Measurements from ENCODE around the gene TESMIN. TPM values are rescaled to one million over a fixed set of nuclear protein-coding genes. Genes with fewer than 3 reads are reported as not detected.

Gene TESMIN
- total RNA-seq, 1 experiment from 2014 or later: 45.2 TPM

DNA sequence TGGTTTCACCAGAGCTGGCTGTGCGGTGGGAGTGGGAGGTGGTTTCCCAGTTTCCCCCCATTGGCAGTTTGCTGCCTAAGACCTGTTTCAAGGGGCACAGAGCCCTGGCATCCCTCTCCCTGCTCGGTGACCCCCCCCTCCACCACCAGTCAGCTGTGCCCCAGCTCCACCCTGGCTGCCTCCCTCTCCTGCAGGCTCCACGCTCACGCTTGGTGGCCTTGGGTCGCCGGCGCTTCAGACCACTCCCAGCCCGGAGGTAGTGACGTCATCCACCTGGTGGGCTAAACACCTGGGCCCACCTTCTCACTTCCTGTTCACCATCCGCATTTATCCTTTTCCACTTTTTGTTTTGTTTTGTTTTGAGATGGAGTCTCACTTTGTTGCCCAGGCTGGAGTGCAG is 59.2 kb downstream of the TESMIN start:
- TF ChIP-seq, protein P1, sequence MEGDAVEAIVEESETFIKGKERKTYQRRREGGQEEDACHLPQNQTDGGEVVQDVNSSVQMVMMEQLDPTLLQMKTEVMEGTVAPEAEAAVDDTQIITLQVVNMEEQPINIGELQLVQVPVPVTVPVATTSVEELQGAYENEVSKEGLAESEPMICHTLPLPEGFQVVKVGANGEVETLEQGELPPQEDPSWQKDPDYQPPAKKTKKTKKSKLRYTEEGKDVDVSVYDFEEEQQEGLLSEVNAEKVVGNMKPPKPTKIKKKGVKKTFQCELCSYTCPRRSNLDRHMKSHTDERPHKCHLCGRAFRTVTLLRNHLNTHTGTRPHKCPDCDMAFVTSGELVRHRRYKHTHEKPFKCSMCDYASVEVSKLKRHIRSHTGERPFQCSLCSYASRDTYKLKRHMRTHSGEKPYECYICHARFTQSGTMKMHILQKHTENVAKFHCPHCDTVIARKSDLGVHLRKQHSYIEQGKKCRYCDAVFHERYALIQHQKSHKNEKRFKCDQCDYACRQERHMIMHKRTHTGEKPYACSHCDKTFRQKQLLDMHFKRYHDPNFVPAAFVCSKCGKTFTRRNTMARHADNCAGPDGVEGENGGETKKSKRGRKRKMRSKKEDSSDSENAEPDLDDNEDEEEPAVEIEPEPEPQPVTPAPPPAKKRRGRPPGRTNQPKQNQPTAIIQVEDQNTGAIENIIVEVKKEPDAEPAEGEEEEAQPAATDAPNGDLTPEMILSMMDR (conservative IDR thresholded peaks at IDR 0.05): no peak
- DNase-seq: peak; percentile 41
- peaks cover 2% of the 10 kb centered on the region; the same call in 1 of the 2 replicates for H3K4me1 ChIP-seq (ENCODE audit: insufficient read depth, low read length)
- H3K14ac ChIP-seq (ENCODE audit: insufficient read depth, low read length): no peak overlapping the region
- H4K20me1 ChIP-seq (ENCODE audit: control insufficient read depth, insufficient read depth, insufficient read length): no peaks in the 10 kb centered on the region
- H3K27ac Mint-ChIP-seq: peak overlapping the region in 1 of 3 experiments; percentile 91; a peak in 2 of 7 replicates
- no peak overlapping the region for H3K9ac ChIP-seq (ENCODE audit: extremely low read depth, insufficient read length, low read length)
- H3K23me2 ChIP-seq (ENCODE audit: insufficient read length, low read depth, low read length, poor library complexity, severe bottlenecking): no peaks in the 10 kb centered on the region
- H4K91ac ChIP-seq (ENCODE audit: insufficient read length, low read depth, low read length): no peak overlapping the region
- H3K4ac ChIP-seq (ENCODE audit: low read depth, low read length): no peak overlapping the region
- peaks cover 2 to 6% of the 10 kb centered on the region in 2 experiments; a peak in 1 of 5 replicates for H3K9me3 Mint-ChIP-seq
- H3K9me3 ChIP-seq (ENCODE audit: control insufficient read depth, low read depth, low read length): no peaks in the 10 kb centered on the region
- no peaks in the 10 kb centered on the region for H3K27me3 ChIP-seq (ENCODE audit: insufficient read depth, low read length)
- H2AK5ac ChIP-seq (ENCODE audit: insufficient read length, low read length): no peak overlapping the region
- H3K4me2 ChIP-seq (ENCODE audit: insufficient read depth, insufficient read length, low read length): no peak overlapping the region
- H3K18ac ChIP-seq (ENCODE audit: insufficient read length, low read depth, low read length): no peak overlapping the region
- no peak overlapping the region for H2BK5ac ChIP-seq (ENCODE audit: insufficient read length, low read length)
- H3K4me1 Mint-ChIP-seq: peaks cover 49 to 60% of the 10 kb centered on the region in 2 experiments
- no peak overlapping the region for H2AFZ ChIP-seq (ENCODE audit: low read length)
- no peak overlapping the region for H2BK15ac ChIP-seq (ENCODE audit: low read depth, low read length)
- no peaks in the 10 kb centered on the region for H3K79me2 ChIP-seq (ENCODE audit: insufficient read depth, low read length)
- H2BK20ac ChIP-seq (ENCODE audit: low read depth, low read length, poor library complexity, severe bottlenecking): no peak overlapping the region
- H3T11ph ChIP-seq (ENCODE audit: low read length): no peak overlapping the region
- no peak overlapping the region for H4K5ac ChIP-seq (ENCODE audit: insufficient read length, low read depth, low read length)
- H2BK12ac ChIP-seq (ENCODE audit: insufficient read length, low read depth, low read length): no peak overlapping the region
- H3K23ac ChIP-seq (ENCODE audit: insufficient read length, low read depth, low read length): no peak overlapping the region
- no peak overlapping the region for H3K4me3 Mint-ChIP-seq
- no peak overlapping the region for H2BK120ac ChIP-seq (ENCODE audit: low read depth, low read length, poor library complexity, severe bottlenecking)
- WGBS (ENCODE audit: extremely low coverage, insufficient read length, low lambda C conversion rate): no CpG with 5 or more reads among the region's 10 CpGs
- no peak overlapping the region for H3K56ac ChIP-seq (ENCODE audit: insufficient read length, low read depth, low read length)
- H4K8ac ChIP-seq (replicated peaks; ENCODE audit: insufficient read length, low read depth, low read length): no peak overlapping the region
- peaks cover 3 to 38% (median 29%) of the 10 kb centered on the region in 3 experiments; a peak in 6 of 7 replicates for H3K36me3 Mint-ChIP-seq (ENCODE audit: insufficient read depth in 1 of 3, low read depth in 3 of 3)
- no peaks in the 10 kb centered on the region; the same call in 1 of the 2 replicates for H3K27me3 Mint-ChIP-seq (ENCODE audit: low read depth)
- H3K79me1 ChIP-seq (ENCODE audit: insufficient read depth, low read depth, low read length, poor library complexity, severe bottlenecking): no peaks in the 10 kb centered on the region
- no peak overlapping the region for H3K27ac ChIP-seq (ENCODE audit: insufficient read length, low read depth, low read length)
